ENCODE data around the gene FAM110D. TPM values are rescaled to one million over a fixed set of nuclear protein-coding genes. Genes with fewer than 3 reads are reported as not detected.
A peak's percentile ranks its signal among the peaks of the same experiment; 100 is the strongest.

The FAM110D gene
- total RNA-seq (2014; rRNA removed) = not detected in 2 replicates
- polyA plus RNA-seq (2012) = 0.01 TPM

GRCh38 chr1:26158908-26159742 is at the start of gene FAM110D:
TSS of gene FAM110D (plus strand) at chr1:26159079. CDS start at chr1:26161292, 2,213 bp downstream.
- DNase-seq (ENCODE audit: low read depth) = no peak

DNA sequence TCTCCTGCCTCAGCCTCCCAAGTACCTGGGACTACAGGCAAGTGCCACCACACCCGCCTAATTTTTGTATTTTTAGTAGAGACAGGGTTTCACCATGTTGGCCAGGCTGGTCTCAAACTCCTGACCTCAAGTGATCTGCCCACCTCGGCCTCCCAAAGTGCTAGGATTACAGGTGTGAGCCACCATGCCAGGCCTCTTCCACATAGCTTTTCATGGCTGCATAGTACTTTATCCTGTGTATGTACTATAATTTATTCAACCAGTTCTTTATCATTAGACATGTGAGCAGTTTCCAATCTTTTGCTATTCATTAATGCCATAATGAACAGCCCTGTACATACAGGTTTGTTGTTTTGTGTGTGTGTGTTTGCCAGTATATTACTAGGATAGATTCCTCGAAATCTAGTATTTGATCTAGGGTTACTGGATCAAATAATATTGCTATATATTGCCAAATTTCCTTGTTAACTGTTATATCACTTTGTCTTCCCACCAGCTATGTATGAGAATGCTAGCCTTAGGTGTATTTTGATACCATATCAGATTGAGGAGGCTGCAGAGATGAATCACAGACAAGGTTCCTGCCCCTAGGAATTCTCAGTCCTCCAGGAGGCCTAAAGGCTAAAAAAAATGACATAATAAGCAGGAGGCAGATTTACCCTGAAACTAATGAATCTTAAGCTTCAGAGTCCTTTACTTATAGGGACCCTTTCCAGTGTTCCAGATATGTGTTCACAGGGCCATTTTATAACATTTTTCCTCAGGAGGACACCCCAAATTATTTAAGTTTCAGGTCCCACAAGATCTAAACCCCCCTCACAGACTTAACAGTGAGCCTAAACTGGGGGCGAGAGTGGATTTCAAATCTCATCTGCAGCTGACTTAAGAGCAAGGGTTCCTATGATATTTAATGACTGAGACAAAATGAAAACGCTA is 49.4 kb upstream of the FAM110D start:
- DNase-seq (ENCODE audit: low read depth) = no peak

DNA sequence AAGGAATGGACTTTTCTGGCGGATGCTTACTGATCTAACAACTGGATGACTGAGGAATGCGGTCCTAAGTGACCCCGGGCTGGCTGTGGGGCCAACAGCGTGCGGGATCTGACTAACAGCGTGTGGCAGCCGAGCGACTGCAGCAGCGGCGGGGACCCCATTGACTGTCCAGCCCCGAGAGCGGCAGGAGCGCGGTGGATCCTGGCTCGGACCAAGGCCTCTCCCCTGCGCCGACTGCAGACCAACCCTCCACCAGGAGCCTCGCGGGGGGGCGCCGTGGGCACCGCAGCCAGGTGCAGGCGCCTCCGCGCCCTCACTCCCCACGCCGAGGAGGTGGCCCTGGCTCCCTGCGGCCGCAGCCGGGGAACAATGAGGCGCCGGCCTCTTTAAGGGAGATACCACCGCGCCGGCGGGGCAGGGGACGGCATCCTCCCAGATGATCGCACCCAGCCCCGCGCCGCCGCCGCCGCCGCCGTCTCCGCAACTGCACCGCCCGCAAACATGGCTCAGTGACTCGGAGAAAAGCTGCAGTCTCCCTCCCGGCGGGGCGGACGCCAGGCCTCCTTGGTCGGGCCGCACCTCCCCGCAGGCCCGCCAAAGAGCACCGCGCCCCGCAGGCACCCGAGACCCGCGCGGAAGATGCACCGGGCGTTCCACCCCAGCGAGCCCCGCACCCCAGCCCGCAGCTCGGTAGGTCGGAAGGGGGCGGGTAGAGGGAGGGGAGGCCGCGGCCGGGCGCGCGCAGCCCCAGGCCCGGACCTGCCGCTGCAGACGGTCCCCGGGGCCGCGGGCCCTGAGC is 47.9 kb upstream of the FAM110D start:
- peak; percentile 58 for DNase-seq (ENCODE audit: low read depth)

- peak; percentile 95 for DNase-seq (ENCODE audit: low read depth)
Measured at GRCh38 chr1:26111530-26112406, 47.1 kb upstream of the FAM110D start, which contains the start of gene PDIK1L. TSS of gene PDIK1L (plus strand) at chr1:26111824. CDS start at chr1:26114309, 2,485 bp downstream.

GRCh38 chr1:26112407-26112775 is 46.5 kb upstream of the FAM110D start:
- no peak for DNase-seq (ENCODE audit: low read depth)

- DNase-seq (ENCODE audit: low read depth) = no peak
Measured at GRCh38 chr1:26114165-26114927, 44.5 kb upstream of the FAM110D start.

GRCh38 chr1:26119892-26120608 is 38.8 kb upstream of the FAM110D start:
- DNase-seq (ENCODE audit: low read depth) = no peak

GRCh38 chr1:26121854-26122773 is 36.8 kb upstream of the FAM110D start:
- DNase-seq (ENCODE audit: low read depth) = no peak

GRCh38 chr1:26122988-26123973 is 35.6 kb upstream of the FAM110D start:
- peak; percentile 44 for DNase-seq (ENCODE audit: low read depth)

DNA sequence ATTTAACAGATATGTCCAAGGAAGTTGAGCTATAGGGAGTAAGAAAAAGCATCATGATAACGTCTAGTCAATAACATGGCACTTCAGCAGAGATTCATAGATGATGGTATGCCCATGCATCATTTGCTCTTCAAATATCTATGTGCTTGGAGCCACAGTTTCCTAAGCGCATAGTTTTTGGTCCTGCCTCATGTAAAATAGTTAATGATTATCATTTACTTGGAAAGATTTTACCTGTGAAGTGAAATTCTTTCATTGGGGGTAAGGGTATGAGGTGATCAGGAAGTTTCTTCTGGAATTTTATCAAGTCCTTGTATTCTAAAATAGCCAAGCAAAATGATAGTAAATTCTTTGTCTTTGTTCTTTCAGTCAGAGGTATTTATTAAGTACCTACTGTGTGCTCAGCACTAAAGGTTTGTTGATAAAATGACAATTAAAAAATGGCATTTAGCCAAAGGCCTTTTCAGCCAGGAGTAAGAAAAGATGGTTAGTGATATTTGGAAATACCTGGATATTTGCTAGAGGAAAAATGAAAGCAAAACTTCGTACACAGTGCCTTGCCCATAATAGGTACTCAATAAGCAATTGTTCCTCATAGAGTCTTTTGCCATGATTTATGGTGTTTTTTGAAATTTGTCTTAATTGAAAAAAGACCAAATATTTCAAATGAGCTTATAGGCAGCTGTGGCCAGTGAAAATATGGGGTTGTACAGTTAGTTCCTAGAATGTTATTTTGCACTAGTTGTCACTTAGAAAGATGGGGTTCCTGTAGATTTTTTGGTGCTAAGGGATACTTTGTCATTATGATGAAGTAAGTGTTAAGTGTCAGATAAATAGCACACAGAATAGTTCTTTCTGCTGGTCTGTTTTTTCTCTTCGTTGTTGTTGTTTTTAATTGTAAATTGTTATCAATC is 34.2 kb upstream of the FAM110D start:
- no peak for DNase-seq (ENCODE audit: low read depth)

DNA sequence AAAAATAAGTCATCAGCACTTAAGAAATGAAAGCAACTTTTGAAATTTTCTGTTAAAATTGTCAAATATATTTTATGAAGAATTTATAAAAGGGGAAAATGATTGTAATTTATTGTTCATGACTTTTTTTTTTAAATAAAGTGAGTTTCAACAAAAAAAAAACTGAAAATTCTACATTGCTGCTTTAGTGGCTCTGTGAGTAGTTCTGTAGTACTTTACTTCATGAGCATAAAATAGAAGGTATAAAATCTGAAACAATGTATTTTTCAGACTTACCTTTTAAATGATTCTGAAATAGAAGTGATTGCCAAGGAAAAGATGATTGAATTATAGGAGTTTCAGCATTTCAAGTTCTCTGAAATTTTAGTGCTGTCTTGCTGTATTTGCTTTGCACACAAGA is 33.5 kb upstream of the FAM110D start:
- no peak for DNase-seq (ENCODE audit: low read depth)

- DNase-seq (ENCODE audit: low read depth) = no peak
Measured at GRCh38 chr1:26125946-26126320, 32.9 kb upstream of the FAM110D start.

DNA sequence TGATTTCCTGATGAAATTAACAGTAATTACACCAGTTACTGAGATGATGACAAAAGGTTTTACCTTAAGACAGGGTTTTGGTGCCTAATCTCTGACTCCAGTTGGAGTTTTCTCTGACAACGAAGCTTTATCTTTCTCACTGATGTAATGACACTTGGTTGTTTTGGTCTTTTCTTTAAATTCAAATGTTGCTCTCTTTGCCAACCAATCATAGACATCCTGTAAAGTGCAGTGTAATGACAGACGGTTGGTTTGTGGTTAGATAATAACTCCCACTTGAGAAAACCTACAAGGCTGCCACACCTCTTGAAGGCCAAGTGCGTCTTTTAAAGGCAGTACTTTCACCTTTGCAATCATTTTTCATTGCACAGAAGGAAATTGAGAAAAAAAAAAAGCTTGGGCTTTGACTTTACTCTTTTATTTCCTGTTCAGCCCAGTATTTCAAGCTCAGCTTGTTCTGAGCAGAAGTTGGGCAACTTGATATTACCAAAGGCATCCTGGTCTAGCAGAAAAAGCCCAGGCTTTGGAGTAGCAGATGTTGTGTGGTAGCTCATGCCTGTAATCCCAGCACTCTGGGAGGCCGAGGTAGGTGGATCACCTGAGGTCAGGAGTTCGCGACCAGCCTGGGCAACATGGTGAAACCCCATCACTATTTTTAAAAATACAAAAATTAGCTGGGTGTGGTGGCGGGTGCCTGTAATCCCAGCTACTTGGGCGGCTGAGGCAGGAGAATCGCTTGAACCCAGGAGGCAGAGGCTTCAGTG is 32.4 kb upstream of the FAM110D start:
- DNase-seq (ENCODE audit: low read depth) = peak; percentile 25

GRCh38 chr1:26127235-26128163 is 31.4 kb upstream of the FAM110D start:
- no peak for DNase-seq (ENCODE audit: low read depth)

Data from LHCN-M2 (cell line).